RPMI8226 (cell line): ENCODE results near the gene TMEM163.

ENCODE experiments used
- DNase-seq: peaks from one replicate; pipeline ENCODE4 v3.0.0-alpha.2; 2015

Gene TMEM163

DNA sequence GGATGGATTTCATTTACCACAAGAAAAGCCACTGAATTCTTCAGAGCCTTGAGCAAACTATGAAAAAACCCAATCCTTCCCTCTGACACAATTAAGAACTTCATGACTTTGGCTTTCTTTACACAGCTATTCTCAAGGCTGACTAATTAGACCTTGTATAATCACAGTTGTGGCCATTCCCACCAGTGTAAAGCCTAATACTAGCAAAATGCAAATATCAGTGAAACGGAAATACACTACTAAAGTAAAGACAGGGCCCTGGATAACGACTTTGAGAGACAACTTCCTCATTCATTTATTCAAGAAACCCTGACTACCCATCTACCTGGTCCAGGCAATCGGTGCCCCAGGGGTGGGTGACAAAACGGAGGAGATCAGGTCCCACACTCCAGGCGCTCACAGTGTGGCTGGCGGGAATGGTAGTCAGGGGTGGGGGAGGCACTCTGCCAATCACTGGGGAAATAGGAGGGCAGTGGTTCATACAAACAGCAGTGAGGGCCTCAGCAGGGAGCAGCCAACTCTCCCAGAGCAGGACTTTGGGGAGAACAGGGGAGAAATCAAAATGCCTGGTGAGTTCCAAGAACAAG is 28.1 kb downstream of the TMEM163 start:
- DNase-seq: no peak

DNA sequence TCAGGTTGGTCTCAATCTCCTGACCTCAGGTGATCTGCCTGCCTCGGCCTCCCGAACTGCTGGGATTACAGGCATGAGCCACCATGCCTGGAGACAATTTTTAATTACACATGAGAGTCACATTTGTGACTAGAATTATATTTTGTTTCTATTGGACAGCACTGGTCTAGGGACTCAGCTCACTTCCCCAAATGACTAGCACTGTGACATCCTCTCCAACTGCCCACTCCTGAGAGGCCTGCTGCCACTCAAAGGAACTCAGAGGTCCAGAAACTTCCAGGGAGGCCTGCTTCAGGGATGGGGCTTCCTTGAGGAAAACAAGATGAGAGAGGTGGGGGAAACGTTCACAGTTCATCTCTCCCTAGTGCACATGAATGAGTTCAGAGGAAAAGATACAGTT is 29.5 kb downstream of the TMEM163 start:
- no peak for DNase-seq

DNA sequence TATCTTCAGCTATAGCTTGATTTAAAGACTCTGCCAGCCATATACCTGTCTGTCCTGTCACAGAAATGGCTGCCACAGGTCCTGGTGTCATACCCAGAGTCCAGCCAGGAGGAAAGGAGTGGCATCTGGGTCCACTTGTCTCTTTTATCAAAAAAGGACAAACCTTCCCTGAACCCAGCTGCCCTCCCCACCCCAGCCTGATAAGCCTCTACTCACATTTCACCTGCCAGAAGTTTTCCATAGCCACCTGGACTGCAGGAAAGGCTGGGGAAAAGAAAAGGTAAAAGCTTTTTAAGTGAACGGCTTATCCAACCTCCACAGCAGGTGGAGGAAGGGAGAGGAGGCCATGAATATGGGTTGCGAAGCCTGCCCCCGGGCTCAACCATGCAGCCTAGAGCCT is 32.8 kb downstream of the TMEM163 start:
- no peak for DNase-seq

DNA sequence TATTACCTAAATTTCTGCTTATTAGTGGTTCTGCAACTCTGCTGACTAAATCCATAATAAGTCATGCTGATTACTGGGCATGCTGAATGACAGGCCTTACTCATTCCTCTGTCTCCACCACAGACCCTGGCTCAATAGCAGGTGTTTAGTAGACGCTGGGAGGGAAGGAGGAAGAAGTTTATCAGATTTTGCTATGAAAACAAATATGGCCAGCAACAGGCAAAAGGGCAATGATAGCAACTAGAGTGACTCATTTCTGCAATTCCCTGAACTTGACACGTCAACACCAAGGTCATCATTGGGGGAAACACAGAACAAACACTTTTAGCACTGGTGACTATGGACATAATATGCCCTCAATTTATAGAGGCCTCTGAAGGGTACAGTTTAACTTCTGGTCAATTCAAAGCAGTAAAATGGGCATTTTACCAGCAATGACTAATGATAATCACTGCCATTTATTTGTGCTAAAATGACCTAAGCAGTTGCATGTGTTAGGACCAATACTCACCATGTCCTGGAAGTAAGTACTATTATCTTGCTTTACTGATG is 35.2 kb downstream of the TMEM163 start:
- no peak for DNase-seq

DNA sequence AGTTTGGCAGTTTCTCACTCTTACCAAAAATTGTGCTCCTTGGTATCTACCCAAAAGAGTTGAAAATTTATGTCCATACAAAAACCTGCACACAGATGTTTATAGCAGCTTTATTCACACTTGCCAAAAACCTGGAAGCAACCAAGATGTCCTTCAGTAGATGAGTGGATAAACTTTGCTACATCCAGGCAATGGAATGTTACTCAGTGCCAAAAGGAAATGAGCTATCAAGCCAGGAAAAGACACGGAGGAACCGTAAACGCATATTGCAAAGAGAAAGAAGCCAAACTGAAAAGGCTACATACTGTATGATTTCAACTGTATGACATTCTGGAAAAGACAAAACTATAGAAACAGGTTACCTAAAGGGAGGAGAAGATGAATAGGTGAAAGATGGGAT is 36.1 kb downstream of the TMEM163 start:
- DNase-seq: no peak

DNA sequence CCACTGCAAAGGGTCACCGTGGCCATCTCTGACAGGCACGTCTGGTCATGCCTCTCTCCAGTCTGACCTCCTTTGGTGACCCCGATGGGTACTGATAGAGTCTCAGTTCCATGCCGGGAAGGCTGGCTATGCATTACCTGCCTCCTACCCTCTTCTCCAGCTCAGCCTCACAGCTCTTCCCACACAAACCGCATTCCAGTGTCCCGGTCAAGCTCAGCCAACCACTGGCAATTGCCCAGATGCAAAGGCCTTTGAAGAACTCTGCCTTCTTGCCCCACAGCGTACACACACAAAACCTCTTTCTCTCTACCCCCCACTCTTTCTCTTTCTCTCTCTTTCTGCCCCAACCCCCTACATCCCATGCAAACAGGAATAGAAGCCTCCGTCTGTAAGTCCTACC is 37.6 kb downstream of the TMEM163 start:
- no peak for DNase-seq

DNA sequence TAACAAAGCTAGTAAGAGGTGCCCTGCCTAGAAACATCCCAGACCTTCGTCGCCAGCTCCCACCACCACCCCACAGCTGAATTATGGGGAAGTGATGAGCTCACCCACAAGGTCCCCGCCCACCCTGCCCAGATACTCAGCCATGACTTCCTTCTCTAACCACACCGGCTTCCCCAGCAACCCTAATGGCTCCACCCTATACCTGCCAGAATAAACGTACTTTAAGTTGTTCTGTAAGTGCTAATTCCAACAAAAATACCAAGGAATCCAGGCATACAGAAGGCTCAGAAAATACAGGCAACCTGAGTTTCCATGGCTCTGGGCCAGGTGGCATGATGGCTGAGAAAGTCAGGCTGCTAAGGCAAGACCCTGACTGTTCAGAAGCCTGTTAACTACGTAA is 39.1 kb downstream of the TMEM163 start:
- DNase-seq: no peak

DNA sequence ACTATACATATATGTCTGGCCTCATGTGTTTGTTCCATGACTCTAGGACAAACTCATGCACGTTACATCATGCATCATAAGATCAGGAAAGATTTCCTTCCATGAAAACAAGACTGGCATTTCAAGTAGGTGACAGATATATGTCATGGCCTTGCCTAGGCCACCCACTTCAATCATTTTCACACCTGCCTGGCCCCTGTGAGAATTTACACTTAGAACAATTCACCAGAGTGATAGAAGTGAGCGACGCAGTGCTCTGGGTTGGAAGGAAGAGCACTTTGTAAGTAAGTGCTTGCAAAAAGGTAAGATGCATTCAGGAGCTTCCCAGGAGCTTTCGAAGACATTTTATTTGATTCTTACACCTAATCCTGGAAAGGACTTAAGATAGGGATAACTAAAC is 39.5 kb downstream of the TMEM163 start:
- no peak for DNase-seq

DNA sequence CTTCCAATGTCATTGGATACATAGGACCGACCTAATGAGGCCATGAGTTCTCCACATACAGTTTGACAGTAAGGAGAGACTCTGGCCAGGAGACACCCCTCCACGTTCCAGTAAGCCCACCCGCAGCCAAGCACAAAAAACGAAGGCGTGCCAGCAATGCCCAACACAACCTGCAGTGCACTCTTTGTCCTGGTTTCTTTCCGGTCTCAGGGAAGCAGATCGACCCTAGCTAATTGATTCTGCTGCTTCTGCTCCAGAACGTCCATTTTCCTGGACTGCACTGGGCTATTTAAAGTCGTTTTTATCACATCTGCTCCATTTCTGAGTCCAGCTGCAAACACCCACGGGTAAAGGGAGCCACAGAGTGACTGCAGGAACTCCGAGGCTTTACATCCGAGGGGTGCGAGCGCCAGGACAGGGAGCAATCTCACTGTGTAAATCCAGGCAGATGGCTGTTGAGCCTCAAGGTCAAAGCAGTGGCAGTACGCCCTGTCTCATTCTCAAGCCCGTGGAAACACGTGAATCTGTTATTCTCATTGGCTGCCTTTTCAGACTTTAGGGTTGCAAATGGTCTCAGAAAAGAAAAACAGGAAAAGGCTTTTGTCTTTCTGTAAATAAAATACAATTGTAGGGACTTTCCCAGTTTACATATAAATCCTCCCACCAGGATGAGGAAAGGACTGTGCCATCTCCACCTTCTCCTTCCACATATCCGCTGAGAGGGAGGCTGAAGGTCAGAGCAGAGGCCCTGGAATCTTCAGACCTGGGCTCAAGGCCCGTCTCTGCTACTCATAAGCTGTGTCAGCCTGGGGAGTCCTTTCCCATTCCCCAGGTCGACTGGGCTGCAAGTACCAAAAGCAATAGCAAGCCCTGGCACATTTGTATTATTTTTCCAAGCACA is 40.7 kb downstream of the TMEM163 start:
- DNase-seq: no peak

DNA sequence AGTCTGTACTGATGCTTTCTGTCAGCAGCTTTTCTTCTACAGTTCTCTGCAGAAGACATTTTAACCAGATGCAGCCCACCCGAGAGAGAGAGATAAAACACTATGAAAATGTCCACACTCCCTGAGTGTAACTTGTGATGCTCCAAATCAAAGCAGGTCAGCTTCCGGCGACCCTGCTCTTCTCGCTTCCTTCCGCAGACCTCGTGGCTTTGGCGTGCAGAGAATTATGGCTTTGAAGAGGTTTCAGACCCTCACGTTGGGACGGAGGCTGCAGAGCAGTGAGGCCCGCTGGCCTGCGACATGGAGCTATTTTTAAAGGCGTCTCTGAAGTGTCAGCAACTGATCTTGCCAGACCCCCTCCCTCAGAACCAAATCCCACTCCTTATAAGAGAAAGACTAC is 41.8 kb downstream of the TMEM163 start:
- no peak for DNase-seq

DNA sequence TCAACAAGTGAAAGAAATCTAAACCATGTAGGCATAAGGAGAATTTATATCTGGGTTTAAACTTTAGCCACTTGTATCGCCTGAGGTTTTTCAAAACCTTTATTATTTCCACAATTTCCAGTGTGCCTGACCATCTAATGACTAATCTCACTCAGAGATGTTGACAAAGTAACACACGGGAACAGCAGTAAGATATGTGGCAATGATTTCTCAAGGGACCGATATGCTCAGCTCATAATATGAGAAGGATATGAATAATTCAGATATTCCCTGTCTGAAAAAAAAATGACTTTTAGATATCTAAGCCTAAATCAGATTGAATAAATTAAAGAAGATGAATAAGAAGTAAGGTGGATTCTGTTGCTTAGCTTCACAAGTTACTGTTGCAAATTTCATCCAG is 43.5 kb downstream of the TMEM163 start:
- DNase-seq: no peak

DNA sequence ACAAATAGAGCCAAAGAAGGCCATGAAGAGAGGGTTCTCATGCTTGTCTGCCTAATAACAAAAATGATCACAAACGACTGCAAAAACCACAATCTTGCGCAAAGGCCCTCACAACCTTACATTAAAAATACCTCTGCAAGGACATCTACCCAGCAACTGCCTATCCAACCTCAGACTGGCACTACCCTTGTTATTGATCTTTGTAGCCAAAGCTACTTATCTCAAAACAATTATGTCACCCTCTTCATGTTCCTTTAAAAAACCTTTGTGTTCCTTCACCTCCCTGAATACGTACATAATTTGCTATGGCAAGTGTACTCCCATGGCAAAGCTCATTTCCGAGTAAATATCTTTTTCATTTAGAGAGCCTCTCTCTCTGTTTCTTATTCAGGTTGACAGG is 44.1 kb downstream of the TMEM163 start:
- DNase-seq: no peak

DNA sequence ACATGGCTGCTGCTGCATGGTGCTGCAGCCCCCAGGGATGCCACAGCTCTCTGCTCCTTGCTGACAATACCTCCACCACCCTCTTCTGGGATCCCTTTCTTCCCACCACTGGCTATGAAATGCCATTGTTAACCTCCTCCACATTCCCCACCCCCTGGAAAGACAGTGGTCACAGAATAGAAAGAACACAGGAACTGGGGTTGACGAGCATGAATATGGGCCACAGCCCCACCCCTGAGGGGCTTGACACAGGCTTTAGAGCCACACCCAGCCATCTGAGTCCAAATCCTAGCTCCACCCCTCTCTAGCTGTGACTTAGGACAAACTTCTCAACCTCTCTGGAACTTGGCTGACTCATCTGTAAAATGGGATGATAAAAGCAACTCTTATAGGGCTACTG is 47.3 kb downstream of the TMEM163 start:
- DNase-seq: no peak

DNA sequence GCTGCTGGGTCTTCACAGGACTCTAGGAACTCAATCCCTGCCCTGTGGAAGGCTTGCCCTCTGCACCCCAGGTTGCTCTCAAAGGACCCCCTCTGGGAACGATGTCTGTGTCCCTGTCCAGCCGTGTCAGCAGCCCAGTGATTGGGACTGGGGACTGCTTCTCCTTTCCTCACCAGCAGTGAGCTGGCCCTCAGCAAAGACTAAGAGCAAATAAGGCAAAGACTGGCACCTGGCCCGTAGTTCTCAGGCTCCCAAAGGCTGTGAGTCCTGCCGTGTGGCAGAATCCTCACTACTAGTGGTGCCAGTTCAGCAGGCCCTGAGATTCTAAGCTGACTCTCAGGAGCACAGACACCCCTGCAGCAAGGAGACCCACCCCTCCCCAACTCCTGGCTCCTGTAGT is 47.8 kb downstream of the TMEM163 start:
- no peak for DNase-seq

DNA sequence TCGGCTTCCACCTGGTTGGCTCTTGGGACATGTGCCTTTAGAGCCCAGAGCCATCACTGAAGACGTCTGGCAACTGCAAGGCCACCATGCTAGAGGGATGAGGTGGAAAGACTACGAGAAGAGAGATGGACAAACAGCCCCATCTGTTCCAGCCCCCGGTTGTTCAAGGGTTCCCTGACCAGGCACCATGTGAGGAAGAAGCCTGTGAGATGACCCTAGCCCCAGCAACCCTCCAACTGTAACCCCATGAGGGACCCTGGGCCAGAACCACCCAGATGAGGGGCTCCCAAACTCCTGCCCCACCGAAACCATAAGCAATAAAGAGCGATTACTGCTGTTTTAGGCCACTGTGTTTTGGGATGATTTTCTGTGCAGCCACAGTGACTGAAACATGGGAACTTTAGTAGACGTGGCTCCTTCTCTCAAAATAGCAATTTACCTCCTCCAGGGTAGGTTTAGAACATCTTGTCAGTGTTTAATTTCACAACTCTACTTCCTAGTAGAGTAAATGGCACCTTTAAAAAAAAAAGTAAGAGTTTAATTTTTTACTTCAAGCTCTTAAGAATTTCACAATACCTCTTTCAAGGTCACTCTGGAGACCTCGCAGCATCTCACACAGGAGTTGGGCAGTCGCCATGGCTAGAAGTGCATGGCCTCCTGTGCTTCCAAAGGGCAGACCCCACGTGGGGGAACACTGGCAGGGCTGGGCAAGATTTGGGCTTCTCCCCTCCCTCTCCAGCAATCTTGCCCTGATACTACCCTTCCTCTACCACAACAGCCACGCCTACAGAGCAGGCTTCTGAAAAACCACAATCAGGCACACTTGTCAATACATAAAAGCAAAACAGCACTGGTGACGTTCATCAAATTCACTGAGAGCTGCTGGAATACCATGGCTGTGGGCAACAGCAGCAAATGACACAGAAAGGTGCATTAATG is 48.8 kb downstream of the TMEM163 start:
- no peak for DNase-seq

DNA sequence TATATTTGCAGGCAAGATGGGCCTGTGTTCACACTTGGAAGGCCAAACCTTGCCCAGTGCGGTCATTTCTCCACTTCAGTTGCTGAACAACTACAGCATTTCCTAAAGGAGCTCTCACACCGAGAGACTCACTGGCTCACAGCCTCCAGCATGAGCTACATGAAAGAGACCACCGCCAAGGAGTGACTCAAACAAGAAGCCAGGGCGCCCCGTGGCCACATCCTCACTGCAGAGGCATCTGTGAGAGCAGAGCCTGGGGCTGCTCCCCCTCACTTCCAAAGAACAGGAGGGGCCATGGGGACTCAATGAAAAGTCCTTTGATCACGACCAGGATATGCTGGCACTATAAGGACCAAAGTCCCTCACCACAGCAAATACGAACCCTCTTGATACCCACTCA is 50.0 kb downstream of the TMEM163 start:
- DNase-seq: no peak

DNA sequence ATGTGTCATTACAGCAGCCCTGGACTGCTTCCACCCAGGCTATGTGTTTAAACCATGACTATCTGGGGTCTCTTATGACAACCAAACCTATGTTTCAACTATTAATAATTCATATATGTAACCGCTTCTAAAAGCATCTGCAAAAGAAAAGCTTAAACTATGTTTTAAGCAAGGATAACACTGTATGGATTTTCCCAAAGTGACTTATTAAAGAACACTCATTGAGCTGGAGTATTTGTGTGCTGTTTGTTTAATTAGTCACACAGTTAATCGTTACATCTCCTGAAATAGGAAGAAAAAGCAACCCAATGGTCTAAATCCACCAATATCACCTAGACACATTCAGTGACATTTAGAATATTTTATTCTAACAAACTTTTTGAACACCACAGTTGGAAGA is 51.3 kb downstream of the TMEM163 start:
- DNase-seq: no peak

DNA sequence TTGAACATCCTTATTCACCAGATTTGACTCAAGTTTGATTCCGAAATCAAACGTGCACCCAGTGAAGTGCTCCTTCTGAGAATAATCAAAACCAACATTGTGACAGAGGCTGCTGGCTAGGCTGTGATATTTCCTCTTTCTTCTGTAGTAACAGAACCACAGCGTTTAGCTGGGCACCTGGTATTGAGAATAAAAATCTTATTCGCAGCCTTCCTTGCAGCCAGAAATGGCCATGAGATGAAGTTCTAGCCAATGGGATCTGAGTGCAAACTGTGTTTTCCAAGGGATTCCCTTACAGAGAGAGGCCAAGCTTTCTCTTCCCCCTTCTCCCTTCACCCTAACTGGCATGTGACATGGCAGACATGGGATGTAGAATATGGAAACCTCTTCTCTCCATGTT is 51.7 kb downstream of the TMEM163 start:
- DNase-seq: no peak

DNA sequence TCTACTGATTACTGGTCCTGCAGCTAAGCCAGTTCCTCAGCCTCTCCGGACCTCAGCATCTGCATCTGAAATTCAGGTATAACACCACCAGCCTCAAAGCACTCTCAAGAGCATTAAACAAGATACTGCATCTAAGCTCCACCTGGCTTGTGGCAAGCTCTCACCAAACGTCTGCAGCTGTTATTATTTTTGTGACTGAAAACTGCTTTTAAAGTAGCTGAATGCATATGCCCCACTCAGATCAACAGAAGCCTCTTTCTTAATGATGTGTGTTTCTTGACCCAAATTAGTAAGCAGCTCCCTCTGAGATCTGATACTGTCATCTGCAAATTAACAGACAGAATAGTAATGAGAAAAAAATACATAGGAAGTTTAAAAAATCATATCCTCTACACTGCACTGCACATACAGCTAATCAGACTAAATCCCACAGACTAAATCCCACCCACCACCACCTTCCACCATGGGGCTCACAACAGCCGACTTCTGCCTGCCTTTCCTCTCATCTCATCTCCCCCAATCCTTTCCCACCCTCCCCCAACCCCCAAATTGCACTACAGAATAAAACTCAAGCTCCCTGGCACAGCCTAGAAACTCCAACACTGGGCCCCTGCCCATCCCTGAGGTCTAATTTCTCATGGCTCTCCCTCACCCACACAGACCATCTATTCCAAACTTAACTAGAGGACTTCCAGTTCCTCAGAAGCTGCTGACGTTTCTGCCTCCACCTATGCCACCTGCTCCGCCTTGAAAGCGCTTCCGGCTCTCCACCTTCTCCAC is 52.9 kb downstream of the TMEM163 start:
- no peak for DNase-seq

DNA sequence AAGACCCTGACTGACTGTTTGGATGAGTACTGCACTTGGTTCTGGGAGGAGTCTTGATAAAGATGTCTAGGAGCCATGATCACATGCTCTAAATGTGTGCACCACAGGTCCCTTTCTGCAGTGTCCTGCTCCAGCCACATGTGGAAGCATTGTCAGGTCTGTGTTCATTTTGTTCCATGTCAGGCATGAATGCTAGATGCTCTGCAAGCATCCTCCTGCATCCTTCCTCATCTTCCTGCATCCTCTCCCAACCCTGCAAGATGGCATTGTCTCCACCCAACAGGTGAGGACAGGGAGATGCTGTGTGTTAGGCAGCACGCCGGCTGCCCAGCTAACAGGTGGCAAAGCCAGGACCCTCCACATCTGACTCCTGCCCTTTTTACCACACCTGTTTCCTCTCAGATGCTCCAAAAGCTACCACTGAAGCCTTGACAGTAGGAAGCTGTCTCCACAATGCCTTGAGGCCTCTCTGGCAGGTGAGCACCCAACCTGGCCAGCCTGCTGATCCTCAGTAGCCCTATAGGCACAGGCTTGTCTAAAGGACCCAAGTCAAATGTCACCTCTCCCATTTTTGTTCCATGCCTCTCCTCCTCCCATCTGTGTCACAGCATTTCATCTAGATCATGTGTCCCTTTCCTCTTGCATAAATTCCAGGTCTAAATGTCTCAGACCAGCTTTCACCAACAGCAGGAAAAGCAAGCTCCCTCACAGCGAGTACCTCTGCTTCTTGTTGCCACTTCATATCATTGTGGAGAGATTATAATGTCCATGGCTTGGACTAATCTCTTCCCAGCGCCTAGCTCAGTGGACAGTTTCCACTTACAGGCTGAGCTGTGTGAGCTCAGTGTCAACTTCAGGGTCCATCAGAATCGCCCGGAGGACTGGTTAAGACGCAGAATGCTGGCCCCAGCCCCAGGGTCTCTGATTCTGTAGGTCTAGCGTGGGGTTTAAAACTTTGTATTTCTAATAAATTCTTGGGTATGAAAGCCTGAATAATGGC is 55.0 kb downstream of the TMEM163 start:
- no peak for DNase-seq

DNA sequence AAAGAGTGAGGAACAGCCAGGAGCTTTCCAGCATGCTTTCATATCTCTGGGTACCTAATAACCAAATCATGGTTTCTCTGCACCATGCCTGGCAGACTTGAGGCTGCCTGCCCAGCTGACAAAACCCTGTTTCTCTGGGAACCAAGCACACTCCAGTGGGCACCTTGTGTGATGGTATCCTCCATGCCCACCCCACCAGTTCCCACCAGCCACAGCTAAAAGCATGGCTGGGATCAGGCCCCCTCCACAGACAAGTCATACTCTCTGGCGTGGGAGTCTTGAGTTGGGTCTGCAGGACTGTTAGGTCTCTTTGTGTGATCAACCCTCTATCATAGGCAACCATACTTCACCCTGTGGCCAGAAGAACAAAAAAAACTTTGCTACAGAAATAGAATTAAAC is 56.0 kb downstream of the TMEM163 start:
- DNase-seq: no peak
